HAP-1 (cell line): ENCODE data around the gene TMEM17.

Experiments
- DNase-seq, 2 experiments: peaks; one replicate each; pipeline ENCODE4 v3.0.0-alpha.2; 2016 to 2020; ENCODE audit warnings: low spot score in 2 of 2
- H3K27me3 ChIP-seq: fragments of 250-450 bp; sonication (Bioruptor Pico); 2 replicates; pipeline ENCODE4 v1.5.1; 2020; ENCODE audit warnings: low read depth, mild to moderate bottlenecking, moderate library complexity
- H3K36me3 ChIP-seq: fragments of 250-450 bp; sonication (Bioruptor Pico); replicated peaks from 2 replicates; pipeline ENCODE4 v1.5.1; 2020; ENCODE audit warnings: mild to moderate bottlenecking
- H3K4me1 ChIP-seq: fragments of 250-450 bp; sonication (Bioruptor Pico); 2 replicates; pipeline ENCODE4 v1.5.1; 2020; ENCODE audit warnings: mild to moderate bottlenecking
- H3K4me3 ChIP-seq: fragments of 250-450 bp; sonication (Bioruptor Pico); 2 replicates; pipeline ENCODE4 v1.5.1; 2020; ENCODE audit warnings: mild to moderate bottlenecking, moderate library complexity
- H3K9me3 ChIP-seq: fragments of 250-450 bp; sonication (Bioruptor Pico); 2 replicates; pipeline ENCODE4 v1.5.1; 2020; ENCODE audit warnings: mild to moderate bottlenecking, moderate library complexity
- in situ Hi-C: fragments of 300-500 bp; cut with MboI; formaldehyde crosslinking; loops from 3 replicates; pipeline ENCODE4 v1.14.3; 2020; ENCODE audit warnings: low sequenced_read_pairs, inconsistent platforms, mixed read lengths

The TMEM17 gene

GRCh38 chr2:62464221-62465007, 41.6 kb downstream of the TMEM17 start:
- H3K36me3 ChIP-seq = no peaks in the 10 kb centered on the region
- H3K9me3 ChIP-seq = 0 out of 2 replicates have a peak, but pooled peaks cover 4% of the 10 kb centered on the region
- in situ Hi-C loops = loop anchor here (25.0 kb wide), 1 partner anchor 573 kb away; no protein-coding TSS in a partner anchor
- H3K4me3 ChIP-seq = no peak overlapping the region
- peaks cover 10% of the 10 kb centered on the region for H3K4me1 ChIP-seq
- no peaks in the 10 kb centered on the region for H3K27me3 ChIP-seq
- DNase-seq = peak in 1 of 2 experiments; percentile 4

GRCh38 chr2:62462211-62462610, 43.8 kb downstream of the TMEM17 start:
- H3K36me3 ChIP-seq = no peaks in the 10 kb centered on the region
- DNase-seq = no peak
- H3K27me3 ChIP-seq = no peaks in the 10 kb centered on the region
- in situ Hi-C loops = loop anchor here (25.0 kb wide), 1 partner anchor 575 kb away; no protein-coding TSS in a partner anchor
- peaks cover 16% of the 10 kb centered on the region for H3K4me1 ChIP-seq
- H3K4me3 ChIP-seq = no peak overlapping the region
- 0 out of 2 replicates have a peak, but pooled peaks cover 4% of the 10 kb centered on the region for H3K9me3 ChIP-seq

GRCh38 chr2:62461707-62462106, 44.3 kb downstream of the TMEM17 start:
- Histone ChIP-seq H3K36me3 (no peaks in the 10 kb centered on the region), H3K4me3 (no peak overlapping the region), H3K9me3 (0 out of 2 replicates have a peak, but pooled peaks cover 4% of the 10 kb centered on the region), H3K4me1 (peaks cover 19% of the 10 kb centered on the region), H3K27me3 (no peaks in the 10 kb centered on the region)
- in situ Hi-C loops = loop anchor here (25.0 kb wide), 1 partner anchor 576 kb away; no protein-coding TSS in a partner anchor
- DNase-seq = no peak

- in situ Hi-C loops = loop anchor here (25.0 kb wide), 1 partner anchor 576 kb away; no protein-coding TSS in a partner anchor
- no peak for DNase-seq
- Histone ChIP-seq H3K9me3 (0 out of 2 replicates have a peak, but pooled peaks cover 4% of the 10 kb centered on the region), H3K27me3 (no peaks in the 10 kb centered on the region), H3K4me1 (peaks cover 23% of the 10 kb centered on the region), H3K36me3 (no peaks in the 10 kb centered on the region), H3K4me3 (no peak overlapping the region)
Measured at GRCh38 chr2:62461017-62461553, 44.9 kb downstream of the TMEM17 start.

- Histone ChIP-seq H3K9me3 (0 out of 2 replicates have a peak, but pooled peaks cover 4% of the 10 kb centered on the region), H3K36me3 (no peaks in the 10 kb centered on the region), H3K4me3 (no peak overlapping the region), H3K27me3 (no peaks in the 10 kb centered on the region), H3K4me1 (peaks cover 27% of the 10 kb centered on the region)
- in situ Hi-C loops = loop anchor here (25.0 kb wide), 1 partner anchor 577 kb away; no protein-coding TSS in a partner anchor
- no peak for DNase-seq
Measured at GRCh38 chr2:62460175-62460574, 45.8 kb downstream of the TMEM17 start.

- H3K9me3 ChIP-seq = 0 out of 2 replicates have a peak, but pooled peaks cover 4% of the 10 kb centered on the region
- peaks cover 24% of the 10 kb centered on the region for H3K4me1 ChIP-seq
- DNase-seq = no peak
- no peaks in the 10 kb centered on the region for H3K36me3 ChIP-seq
- in situ Hi-C loops = loop anchor here (5.0 to 25.0 kb wide), 2 partner anchors 313 to 578 kb away; no protein-coding TSS in a partner anchor
- no peak overlapping the region for H3K4me3 ChIP-seq
- no peaks in the 10 kb centered on the region for H3K27me3 ChIP-seq
Measured at GRCh38 chr2:62459672-62460071, 46.3 kb downstream of the TMEM17 start.

- H3K27me3 ChIP-seq = no peaks in the 10 kb centered on the region
- in situ Hi-C loops = loop anchor here (5.0 to 25.0 kb wide), 2 partner anchors 313 to 578 kb away; no protein-coding TSS in a partner anchor
- no peaks in the 10 kb centered on the region for H3K36me3 ChIP-seq
- no peak overlapping the region for H3K4me3 ChIP-seq
- H3K4me1 ChIP-seq = peaks cover 19% of the 10 kb centered on the region
- DNase-seq = no peak
- H3K9me3 ChIP-seq = 0 out of 2 replicates have a peak, but pooled peaks cover 4% of the 10 kb centered on the region
Measured at GRCh38 chr2:62459106-62459505, 46.9 kb downstream of the TMEM17 start.

GRCh38 chr2:62458671-62459081, 47.3 kb downstream of the TMEM17 start:
- no peak for DNase-seq
- peaks cover 17% of the 10 kb centered on the region for H3K4me1 ChIP-seq
- H3K36me3 ChIP-seq = no peaks in the 10 kb centered on the region
- H3K9me3 ChIP-seq = 0 out of 2 replicates have a peak, but pooled peaks cover 3% of the 10 kb centered on the region
- in situ Hi-C loops = loop anchor here (5.0 to 25.0 kb wide), 2 partner anchors 314 to 579 kb away; no protein-coding TSS in a partner anchor
- no peak overlapping the region for H3K4me3 ChIP-seq
- H3K27me3 ChIP-seq = no peaks in the 10 kb centered on the region

- DNase-seq = no peak
- H3K4me3 ChIP-seq = no peak overlapping the region
- in situ Hi-C loops = loop anchor here (5.0 to 25.0 kb wide), 2 partner anchors 314 to 579 kb away; no protein-coding TSS in a partner anchor
- H3K36me3 ChIP-seq = no peaks in the 10 kb centered on the region
- peaks cover 17% of the 10 kb centered on the region for H3K4me1 ChIP-seq
- H3K27me3 ChIP-seq = no peaks in the 10 kb centered on the region
- H3K9me3 ChIP-seq = no peaks in the 10 kb centered on the region
Measured at GRCh38 chr2:62458206-62458641, 47.8 kb downstream of the TMEM17 start.

- no peaks in the 10 kb centered on the region for H3K27me3 ChIP-seq
- peaks cover 17% of the 10 kb centered on the region for H3K4me1 ChIP-seq
- no peak overlapping the region; the same call in 1 of the 2 replicates for H3K4me3 ChIP-seq
- no peak for DNase-seq
- H3K36me3 ChIP-seq = no peaks in the 10 kb centered on the region
- in situ Hi-C loops = loop anchor here (5.0 to 25.0 kb wide), 2 partner anchors 315 to 580 kb away; no protein-coding TSS in a partner anchor
- H3K9me3 ChIP-seq = no peaks in the 10 kb centered on the region
Measured at GRCh38 chr2:62457556-62457955, 48.4 kb downstream of the TMEM17 start.

GRCh38 chr2:62456721-62457539, 49.1 kb downstream of the TMEM17 start:
- in situ Hi-C loops = loop anchor here (5.0 to 25.0 kb wide), 2 partner anchors 315 to 580 kb away; no protein-coding TSS in a partner anchor

GRCh38 chr2:62455957-62456692, 49.9 kb downstream of the TMEM17 start:
- in situ Hi-C loops = loop anchor here (5.0 to 25.0 kb wide), 2 partner anchors 316 to 581 kb away; no protein-coding TSS in a partner anchor
- H3K27me3 ChIP-seq = no peaks in the 10 kb centered on the region
- H3K9me3 ChIP-seq = no peaks in the 10 kb centered on the region
- DNase-seq = peak; percentile 17 to 66
- H3K4me1 ChIP-seq = peaks cover 17% of the 10 kb centered on the region
- H3K36me3 ChIP-seq = no peaks in the 10 kb centered on the region
- H3K4me3 ChIP-seq = no peak overlapping the region

More at GRCh38 chr2:62456721-62457539, 49.1 kb downstream of the TMEM17 start:
- H3K36me3 ChIP-seq = no peaks in the 10 kb centered on the region
- H3K9me3 ChIP-seq = no peaks in the 10 kb centered on the region
- peak; percentile 79 to 91 for DNase-seq
- H3K4me3 ChIP-seq = peak overlapping the region; percentile 29
- no peaks in the 10 kb centered on the region for H3K27me3 ChIP-seq
- peaks cover 17% of the 10 kb centered on the region for H3K4me1 ChIP-seq
